PFSK-1 (cell line): Measurements from ENCODE around the gene GRK2.

ENCODE experiments used
- POLR2AphosphoS5 ChIP-seq: IDR thresholded peaks from 2 replicates; pipeline ENCODE4 v1.6.1; 2012; ENCODE audit warnings: low read depth, mild to moderate bottlenecking, control low read depth, low read length, moderate library complexity
- SIN3A ChIP-seq: IDR thresholded peaks from 2 replicates; pipeline ENCODE4 v1.6.1; 2012; ENCODE audit warnings: mild to moderate bottlenecking, low read length, moderate library complexity, borderline replicate concordance; ENCODE audit not compliant: insufficient read depth
- TAF1 ChIP-seq: IDR thresholded peaks from 2 replicates; pipeline ENCODE4 v1.6.1; 2012; ENCODE audit warnings: low read length, control low read depth, borderline replicate concordance; ENCODE audit not compliant: insufficient read depth
- TF ChIP-seq, protein P1 (sequence below), 2 experiments: IDR thresholded peaks; 2 replicates each; pipeline versions ENCODE4 v1.6.1 to v1.8.0; 2011 to 2012; ENCODE audit warnings: low read depth in 2 of 2, low read length in 2 of 2, control low read depth in 1 of 2, inconsistent platforms in 1 of 2, mild to moderate bottlenecking in 1 of 2, moderate library complexity in 1 of 2; ENCODE audit not compliant: insufficient read depth in 1 of 2

DNA sequence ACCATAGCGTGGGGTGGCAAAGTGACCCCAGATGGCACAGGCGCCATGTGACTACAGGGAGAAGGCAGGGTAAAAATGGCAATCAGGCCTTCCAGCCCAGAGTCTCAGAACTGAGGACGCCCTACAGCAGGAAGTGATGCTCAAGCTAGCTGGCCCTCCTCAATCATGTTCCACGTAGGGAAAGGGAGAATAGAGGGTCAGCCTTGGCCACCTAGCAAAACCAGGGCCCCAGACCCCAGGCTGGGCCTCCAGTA lies 21.9 kb downstream of the GRK2 start:
- TF ChIP-seq SIN3A (no peak), TAF1 (no peak), POLR2AphosphoS5 (no peak; the same call in 1 of the 2 replicates)
- TF ChIP-seq, protein P1, sequence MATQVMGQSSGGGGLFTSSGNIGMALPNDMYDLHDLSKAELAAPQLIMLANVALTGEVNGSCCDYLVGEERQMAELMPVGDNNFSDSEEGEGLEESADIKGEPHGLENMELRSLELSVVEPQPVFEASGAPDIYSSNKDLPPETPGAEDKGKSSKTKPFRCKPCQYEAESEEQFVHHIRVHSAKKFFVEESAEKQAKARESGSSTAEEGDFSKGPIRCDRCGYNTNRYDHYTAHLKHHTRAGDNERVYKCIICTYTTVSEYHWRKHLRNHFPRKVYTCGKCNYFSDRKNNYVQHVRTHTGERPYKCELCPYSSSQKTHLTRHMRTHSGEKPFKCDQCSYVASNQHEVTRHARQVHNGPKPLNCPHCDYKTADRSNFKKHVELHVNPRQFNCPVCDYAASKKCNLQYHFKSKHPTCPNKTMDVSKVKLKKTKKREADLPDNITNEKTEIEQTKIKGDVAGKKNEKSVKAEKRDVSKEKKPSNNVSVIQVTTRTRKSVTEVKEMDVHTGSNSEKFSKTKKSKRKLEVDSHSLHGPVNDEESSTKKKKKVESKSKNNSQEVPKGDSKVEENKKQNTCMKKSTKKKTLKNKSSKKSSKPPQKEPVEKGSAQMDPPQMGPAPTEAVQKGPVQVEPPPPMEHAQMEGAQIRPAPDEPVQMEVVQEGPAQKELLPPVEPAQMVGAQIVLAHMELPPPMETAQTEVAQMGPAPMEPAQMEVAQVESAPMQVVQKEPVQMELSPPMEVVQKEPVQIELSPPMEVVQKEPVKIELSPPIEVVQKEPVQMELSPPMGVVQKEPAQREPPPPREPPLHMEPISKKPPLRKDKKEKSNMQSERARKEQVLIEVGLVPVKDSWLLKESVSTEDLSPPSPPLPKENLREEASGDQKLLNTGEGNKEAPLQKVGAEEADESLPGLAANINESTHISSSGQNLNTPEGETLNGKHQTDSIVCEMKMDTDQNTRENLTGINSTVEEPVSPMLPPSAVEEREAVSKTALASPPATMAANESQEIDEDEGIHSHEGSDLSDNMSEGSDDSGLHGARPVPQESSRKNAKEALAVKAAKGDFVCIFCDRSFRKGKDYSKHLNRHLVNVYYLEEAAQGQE (IDR thresholded peaks at IDR 0.05; ENCODE audit: insufficient read depth in 1 of 2, low read depth in 2 of 2, low read length in 2 of 2), result no peak
